Measurements from ENCODE around the gene BCAS3. TPM values are rescaled to one million over a fixed set of nuclear protein-coding genes. Genes with fewer than 3 reads are reported as not detected.

The BCAS3 gene
- polyA plus RNA-seq, 3 donors = 10.3 to 19.1 (median 14.7) TPM

DNA sequence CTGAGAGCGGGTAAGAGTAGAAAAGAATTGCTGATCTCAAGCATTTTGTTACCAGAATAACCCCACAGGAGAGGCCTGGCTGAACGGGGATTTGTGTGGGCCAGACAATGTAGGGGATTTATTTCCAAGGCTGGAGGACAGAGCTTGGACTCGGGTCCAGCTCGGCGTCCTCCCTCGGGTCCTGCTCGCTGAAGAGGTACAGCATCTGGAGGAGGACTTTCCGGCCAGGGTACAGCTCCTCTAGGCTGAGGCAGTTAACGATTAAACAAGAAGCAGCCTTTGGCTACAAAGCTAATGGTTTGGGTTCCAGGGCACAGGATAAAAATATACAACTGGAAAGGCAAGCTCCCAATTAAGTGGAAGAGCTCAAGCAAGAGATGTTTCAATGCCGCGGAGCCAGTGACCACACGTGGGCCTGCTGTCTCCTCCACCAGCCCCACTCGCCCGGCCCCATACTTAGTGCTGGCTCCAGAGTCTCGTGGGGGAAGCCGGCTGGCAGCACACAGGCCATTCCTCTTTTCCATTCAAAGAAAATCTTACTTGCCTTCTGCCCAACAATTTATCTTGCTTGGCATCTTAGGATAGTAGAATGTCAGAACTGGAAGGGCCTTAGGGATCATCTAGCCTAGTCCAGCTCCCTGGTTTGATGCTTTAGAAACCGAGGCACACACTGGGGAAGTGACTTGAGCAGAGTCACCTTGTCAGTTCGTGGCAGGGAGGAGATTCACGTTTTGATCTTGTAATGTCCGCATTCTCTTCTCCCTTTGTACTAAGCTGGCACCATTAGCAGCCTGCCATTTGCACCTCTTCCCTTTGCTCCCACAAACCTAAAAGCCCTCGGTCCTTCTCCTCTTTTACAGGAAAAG, 636.0 kb downstream of the BCAS3 start:
- Histone ChIP-seq H2AFZ (ENCODE audit: insufficient read depth, low read depth, low read length, poor library complexity, severe bottlenecking) (no peak overlapping the region), H4K20me1 (ENCODE audit: insufficient read depth, low read length) (no peaks in the 10 kb centered on the region), H3K27me3 (ENCODE audit: control insufficient read depth in 2 of 2, insufficient read depth in 2 of 2, low read length in 2 of 2) (no peaks in the 10 kb centered on the region), H3K27ac (ENCODE audit: low read depth in 1 of 2, low read length in 2 of 2) (no peak overlapping the region), H3K4me1 (ENCODE audit: control insufficient read depth in 1 of 2, insufficient read depth in 2 of 2, low read length in 2 of 2) (no peaks in the 10 kb centered on the region), H3K9ac (ENCODE audit: insufficient read depth, low read length, poor library complexity, severe bottlenecking) (no peak overlapping the region), H3K9me3 (replicated peaks in 1 of 2; ENCODE audit: control insufficient read depth in 1 of 2, insufficient read depth in 1 of 2, low read length in 2 of 2) (no peaks in the 10 kb centered on the region), H3K79me2 (ENCODE audit: insufficient read depth, low read length) (no peaks in the 10 kb centered on the region), H3K4me3 (replicated peaks in 1 of 3; ENCODE audit: low read depth in 2 of 3, low read length in 3 of 3) (no peak overlapping the region), H3K4me2 (replicated peaks; ENCODE audit: extremely low read depth, low read length, poor library complexity, severe bottlenecking) (no peak overlapping the region), H3K36me3 (replicated peaks in 1 of 2; ENCODE audit: control insufficient read depth in 1 of 2, insufficient read depth in 2 of 2, low read length in 2 of 2) (no peaks in the 10 kb centered on the region)
- Mint-ChIP-seq H3K4me3 (no peak overlapping the region), H3K36me3 (no peaks in the 10 kb centered on the region), H3K4me1 (no peaks in the 10 kb centered on the region), H3K9me3 (peaks cover 0 to 2% (median 0%) of the 10 kb centered on the region in 7 donors), H3K27me3 (ENCODE audit: low read depth in 3 of 3) (peaks cover 0 to 1% (median 0%) of the 10 kb centered on the region in 3 donors), H3K27ac (no peak overlapping the region)
- 95% methylated on average over 13 of the region's 21 CpGs for WGBS (ENCODE audit: insufficient coverage)
- intact Hi-C loops (cut with micrococcal nuclease) = no loop called here
- no peak for DNase-seq
- TF ChIP-seq, protein P1, sequence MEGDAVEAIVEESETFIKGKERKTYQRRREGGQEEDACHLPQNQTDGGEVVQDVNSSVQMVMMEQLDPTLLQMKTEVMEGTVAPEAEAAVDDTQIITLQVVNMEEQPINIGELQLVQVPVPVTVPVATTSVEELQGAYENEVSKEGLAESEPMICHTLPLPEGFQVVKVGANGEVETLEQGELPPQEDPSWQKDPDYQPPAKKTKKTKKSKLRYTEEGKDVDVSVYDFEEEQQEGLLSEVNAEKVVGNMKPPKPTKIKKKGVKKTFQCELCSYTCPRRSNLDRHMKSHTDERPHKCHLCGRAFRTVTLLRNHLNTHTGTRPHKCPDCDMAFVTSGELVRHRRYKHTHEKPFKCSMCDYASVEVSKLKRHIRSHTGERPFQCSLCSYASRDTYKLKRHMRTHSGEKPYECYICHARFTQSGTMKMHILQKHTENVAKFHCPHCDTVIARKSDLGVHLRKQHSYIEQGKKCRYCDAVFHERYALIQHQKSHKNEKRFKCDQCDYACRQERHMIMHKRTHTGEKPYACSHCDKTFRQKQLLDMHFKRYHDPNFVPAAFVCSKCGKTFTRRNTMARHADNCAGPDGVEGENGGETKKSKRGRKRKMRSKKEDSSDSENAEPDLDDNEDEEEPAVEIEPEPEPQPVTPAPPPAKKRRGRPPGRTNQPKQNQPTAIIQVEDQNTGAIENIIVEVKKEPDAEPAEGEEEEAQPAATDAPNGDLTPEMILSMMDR (IDR thresholded peaks at IDR 0.05) = no peak

DNA sequence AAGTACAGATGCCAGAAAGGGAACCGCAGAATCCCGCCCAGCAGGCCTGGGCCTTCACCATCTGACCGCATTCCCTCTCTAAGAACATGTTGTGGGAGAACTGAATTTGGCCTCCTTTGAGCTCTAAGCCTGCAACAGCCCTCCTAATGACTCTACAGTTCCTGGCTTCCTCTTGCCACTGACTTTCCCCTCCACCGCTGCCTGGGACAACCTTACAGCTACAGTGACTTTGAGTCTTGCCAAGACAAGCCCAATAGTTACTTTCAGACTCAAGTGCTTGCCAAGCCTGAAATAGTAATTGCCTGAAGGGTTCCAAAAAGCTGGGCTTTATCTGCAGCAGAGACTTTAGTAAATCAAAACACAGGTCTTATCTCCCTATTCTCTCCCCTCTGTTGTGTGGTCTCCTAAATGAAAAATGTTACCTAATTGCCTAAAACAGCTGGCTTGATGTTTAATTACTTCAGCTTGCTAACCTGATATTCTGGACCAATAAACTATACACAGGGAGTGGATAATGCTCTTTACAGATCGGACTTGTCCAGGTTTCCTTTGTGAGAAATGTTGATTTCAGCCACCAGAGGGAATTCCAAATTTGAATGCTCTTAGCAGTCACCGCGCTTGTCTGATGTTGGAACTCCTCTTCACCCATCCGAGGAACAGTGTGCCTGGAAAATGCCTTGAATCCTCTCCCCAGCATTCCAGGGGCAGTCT, 636.9 kb downstream of the BCAS3 start:
- TF ChIP-seq, protein P1 (IDR thresholded peaks at IDR 0.05) = no peak
- H2AFZ ChIP-seq (ENCODE audit: insufficient read depth, low read depth, low read length, poor library complexity, severe bottlenecking) = no peak overlapping the region

More for the DNA sequence above, 636.9 kb downstream of the BCAS3 start:
- whole genome bisulfite sequencing (ENCODE audit: insufficient coverage) = 100% methylated on average over 4 of the region's 8 CpGs
- Mint-ChIP-seq H3K4me1 (no peaks in the 10 kb centered on the region), H3K4me3 (no peak overlapping the region), H3K27me3 (ENCODE audit: low read depth in 3 of 3) (peaks cover 0 to 1% (median 0%) of the 10 kb centered on the region in 3 donors), H3K27ac (no peak overlapping the region), H3K9me3 (no peaks in the 10 kb centered on the region), H3K36me3 (no peaks in the 10 kb centered on the region)
- no peaks in the 10 kb centered on the region for H3K9me3 ChIP-seq (replicated peaks in 1 of 2; ENCODE audit: control insufficient read depth in 1 of 2, insufficient read depth in 1 of 2, low read length in 2 of 2)
- H3K27me3 ChIP-seq (ENCODE audit: control insufficient read depth in 2 of 2, insufficient read depth in 2 of 2, low read length in 2 of 2) = no peaks in the 10 kb centered on the region
- no peak overlapping the region for H3K4me3 ChIP-seq (replicated peaks in 1 of 3; ENCODE audit: low read depth in 2 of 3, low read length in 3 of 3)
- intact Hi-C loops (cut with micrococcal nuclease) = no loop called here
- H3K4me2 ChIP-seq (replicated peaks; ENCODE audit: extremely low read depth, low read length, poor library complexity, severe bottlenecking) = no peak overlapping the region
- H3K4me1 ChIP-seq (ENCODE audit: control insufficient read depth in 1 of 2, insufficient read depth in 2 of 2, low read length in 2 of 2) = no peaks in the 10 kb centered on the region
- H4K20me1 ChIP-seq (ENCODE audit: insufficient read depth, low read length) = no peaks in the 10 kb centered on the region
- no peak for DNase-seq
- H3K9ac ChIP-seq (ENCODE audit: insufficient read depth, low read length, poor library complexity, severe bottlenecking) = no peak overlapping the region
- no peaks in the 10 kb centered on the region for H3K79me2 ChIP-seq (ENCODE audit: insufficient read depth, low read length)
- H3K27ac ChIP-seq (ENCODE audit: low read depth in 1 of 2, low read length in 2 of 2) = no peak overlapping the region
- no peaks in the 10 kb centered on the region for H3K36me3 ChIP-seq (replicated peaks in 1 of 2; ENCODE audit: control insufficient read depth in 1 of 2, insufficient read depth in 2 of 2, low read length in 2 of 2)

Measured in CD14-positive monocyte (primary cell).